ENCODE data around the gene IPO11. TPM values are rescaled to one million over a fixed set of nuclear protein-coding genes. Genes with fewer than 3 reads are reported as not detected.

The IPO11 gene
- total and polyA plus RNA-seq, 2 of the 4 experiments (the other 2 are of a cell fraction): 12.6 to 40.0 TPM

GRCh38 chr5:62661126-62661525 is 248.6 kb downstream of the IPO11 start:
- Histone ChIP-seq H3K4me2 (ENCODE audit: low read depth, low read length) (no peak overlapping the region), H3K9me3 (ENCODE audit: control insufficient read depth, insufficient read depth, low read length) (no peaks in the 10 kb centered on the region), H4K20me1 (ENCODE audit: insufficient read depth, low read length) (no peaks in the 10 kb centered on the region), H4K91ac (ENCODE audit: insufficient read depth, low read depth, low read length) (no peak overlapping the region), H3K23ac (ENCODE audit: low read depth, low read length) (no peak overlapping the region), H2BK20ac (ENCODE audit: low read depth, low read length) (no peak overlapping the region), H3K27ac (ENCODE audit: insufficient read depth, low read length) (no peak overlapping the region), H3K18ac (ENCODE audit: low read depth, low read length) (no peak overlapping the region), H3K56ac (ENCODE audit: extremely low read depth, insufficient read depth, low read length) (no peak overlapping the region), H2BK15ac (ENCODE audit: low read depth, low read length) (no peak overlapping the region), H3K9ac (ENCODE audit: low read depth, low read length) (no peak overlapping the region), H2AK5ac (ENCODE audit: low read depth, low read length) (no peak overlapping the region), H3K4me3 (ENCODE audit: insufficient read depth, low read depth, low read length) (no peak overlapping the region), H3K27me3 (ENCODE audit: control insufficient read depth, insufficient read depth, low read length) (no peaks in the 10 kb centered on the region), H2BK5ac (ENCODE audit: low read depth, low read length, poor library complexity, severe bottlenecking) (no peak overlapping the region), H3K9me1 (ENCODE audit: insufficient read depth, low read length) (no peaks in the 10 kb centered on the region), H4K8ac (ENCODE audit: low read depth in 2 of 2, low read length in 2 of 2) (no peak overlapping the region), H3K4ac (ENCODE audit: low read depth, low read length) (no peak overlapping the region), H3K14ac (replicated peaks; ENCODE audit: low read depth, low read length) (no peak overlapping the region), H3K36me3 (ENCODE audit: control insufficient read depth, insufficient read depth, low read length) (no peaks in the 10 kb centered on the region), H3K4me1 (ENCODE audit: control insufficient read depth, insufficient read depth, low read length) (no peaks in the 10 kb centered on the region), H4K5ac (ENCODE audit: low read depth, low read length) (no peak overlapping the region), H3K79me1 (ENCODE audit: low read depth in 1 of 2, low read length in 2 of 2) (no peaks in the 10 kb centered on the region), H2BK120ac (ENCODE audit: low read depth, low read length) (no peak overlapping the region), H2AK9ac (replicated peaks; ENCODE audit: low read depth, low read length, poor library complexity) (no peak overlapping the region), H2AFZ (replicated peaks; ENCODE audit: low read length, poor library complexity) (no peak overlapping the region)
- DNase-seq (no peak), ATAC-seq (ENCODE audit: low read depth) (no peak)
- dilution Hi-C loops (cut with HindIII; ENCODE audit: low sequenced_read_pairs, unreplicated experiment) (no loop called here), in situ Hi-C loops (cut with MboI; ENCODE audit: low sequenced_read_pairs) (no loop called here), intact Hi-C loops (cut with micrococcal nuclease) (no loop called here)
- POLR2A ChIA-PET (ENCODE audit: unreplicated experiment): no interaction called here
- no CpG with 5 or more reads among the region's 8 CpGs for WGBS, 2 experiments (ENCODE audit: extremely low coverage in 2 of 2, insufficient read length in 1 of 2)
- no TSS peak for BruUV-seq (replicated peaks)
- CTCF ChIA-PET: no interaction called here
- TF ChIP-seq ELK1 (IDR thresholded peaks at IDR 0.05; ENCODE audit: borderline replicate concordance, low read depth, low read length) (no peak), RFX5 (IDR thresholded peaks at IDR 0.05; ENCODE audit: low read depth, low read length) (no peak), BHLHE40 (IDR thresholded peaks at IDR 0.05; ENCODE audit: low read depth, low read length) (no peak), RCOR1 (IDR thresholded peaks at IDR 0.05; ENCODE audit: insufficient replicate concordance, low read length) (no peak), MAZ (IDR thresholded peaks at IDR 0.05; ENCODE audit: borderline replicate concordance, low read depth, low read length) (no peak), USF2 (IDR thresholded peaks at IDR 0.05; ENCODE audit: low read depth, low read length) (no peak), RAD21 (IDR thresholded peaks at IDR 0.05; ENCODE audit: low read length) (no peak), CHD1 (IDR thresholded peaks at IDR 0.05; ENCODE audit: low read depth, low read length) (no peak), POLR2A (IDR thresholded peaks at IDR 0.05; ENCODE audit: low read depth, low read length) (no peak), NFE2L2 (IDR thresholded peaks at IDR 0.05; ENCODE audit: low read depth, low read length) (no peak), MXI1 (IDR thresholded peaks at IDR 0.05; ENCODE audit: borderline replicate concordance, low read depth, low read length) (no peak), MAFK (IDR thresholded peaks at IDR 0.05; ENCODE audit: low read depth, low read length) (no peak), CTCF (conservative IDR thresholded peaks at IDR 0.05; ENCODE audit: low read depth, low read length) (no peak)

Measured in IMR-90 (cell line).